SK-N-MC (cell line): ENCODE results near the gene NYAP2.

ENCODE experiments used
- EZH2 ChIP-seq: fragments of 200-600 bp; sonication (generic); IDR thresholded peaks from one replicate; pipeline ENCODE4 v1.6.1; 2017; ENCODE audit warnings: antibody characterized with exemption
- FOXP2 ChIP-seq: optimal IDR thresholded peaks from 2 replicates; pipeline ENCODE3; 2011; ENCODE audit warnings: mild to moderate bottlenecking, moderate library complexity; ENCODE audit not compliant: insufficient read depth; ENCODE audit errors: extremely low read length, control extremely low read depth
- POLR2AphosphoS5 ChIP-seq: IDR thresholded peaks from 2 replicates; pipeline ENCODE4 v1.6.1; 2012; ENCODE audit warnings: mild to moderate bottlenecking, low read depth, low read length, borderline replicate concordance

GRCh38 chr2:225487878-225488416 is 88.4 kb downstream of the NYAP2 start:
- no peak for TF ChIP-seq POLR2AphosphoS5
- TF ChIP-seq EZH2, result no peak
- no peak for TF ChIP-seq FOXP2
